Measurements from ENCODE around the gene KLHL29.
A peak's percentile ranks its signal among the peaks of the same experiment; 100 is the strongest.

Gene KLHL29

GRCh38 chr2:23496456-23496855 is 111.5 kb downstream of the KLHL29 start:
- DNase-seq = no peak

GRCh38 chr2:23497063-23497462 is 112.1 kb downstream of the KLHL29 start:
- peak; percentile 2 for DNase-seq

- DNase-seq = no peak
Measured at GRCh38 chr2:23497536-23497935, 112.6 kb downstream of the KLHL29 start.

GRCh38 chr2:23498943-23499342 is 114.0 kb downstream of the KLHL29 start:
- DNase-seq = peak; percentile 17

GRCh38 chr2:23499439-23499838 is 114.5 kb downstream of the KLHL29 start:
- no peak for DNase-seq

GRCh38 chr2:23500836-23501235 is 115.9 kb downstream of the KLHL29 start:
- DNase-seq = no peak

GRCh38 chr2:23502096-23502495 is 117.1 kb downstream of the KLHL29 start:
- DNase-seq = no peak

GRCh38 chr2:23503097-23503496 is 118.1 kb downstream of the KLHL29 start:
- no peak for DNase-seq

GRCh38 chr2:23503682-23504081 is 118.7 kb downstream of the KLHL29 start:
- DNase-seq = no peak

GRCh38 chr2:23504591-23504990 is 119.6 kb downstream of the KLHL29 start:
- no peak for DNase-seq

- DNase-seq = no peak
Measured at GRCh38 chr2:23505218-23505983, 120.4 kb downstream of the KLHL29 start.

- DNase-seq = no peak
Measured at GRCh38 chr2:23505984-23506380, 121.0 kb downstream of the KLHL29 start.

GRCh38 chr2:23506531-23507266 is 121.7 kb downstream of the KLHL29 start:
- no peak for DNase-seq

GRCh38 chr2:23507267-23508065 is 122.5 kb downstream of the KLHL29 start:
- no peak for DNase-seq

- DNase-seq = no peak
Measured at GRCh38 chr2:23508066-23508390, 123.0 kb downstream of the KLHL29 start.

- no peak for DNase-seq
Measured at GRCh38 chr2:23509103-23509502, 124.1 kb downstream of the KLHL29 start.

GRCh38 chr2:23509596-23510292 is 124.8 kb downstream of the KLHL29 start:
- no peak for DNase-seq

- no peak for DNase-seq
Measured at GRCh38 chr2:23510471-23510870, 125.5 kb downstream of the KLHL29 start.

- DNase-seq = no peak
Measured at GRCh38 chr2:23512778-23513177, 127.8 kb downstream of the KLHL29 start.

GRCh38 chr2:23513245-23513871 is 128.4 kb downstream of the KLHL29 start:
- DNase-seq = no peak

- DNase-seq = no peak
Measured at GRCh38 chr2:23513872-23514793, 129.2 kb downstream of the KLHL29 start.

Measured in EL (cell line).